DOHH2 (cell line): Measurements from ENCODE around the gene HTT-AS.
A peak's percentile ranks its signal among the peaks of the same experiment; 100 is the strongest.

Source experiments
- EZH2phosphoT487 ChIP-seq: fragments of 200-600 bp; sonication (generic); IDR thresholded peaks from 2 replicates; pipeline ENCODE4 v1.6.1; 2017; ENCODE audit warnings: borderline replicate concordance, mild to moderate bottlenecking, antibody characterized with exemption, low read length, moderate library complexity, mixed read lengths
- TF ChIP-seq, protein P1 (sequence below): fragments of 200-600 bp; sonication (generic); IDR thresholded peaks from one replicate; pipeline ENCODE4 v1.5.1; 2014; ENCODE audit warnings: antibody characterized with exemption, mild to moderate bottlenecking, low read depth, low read length; ENCODE audit not compliant: poor library complexity, severe bottlenecking

DNA sequence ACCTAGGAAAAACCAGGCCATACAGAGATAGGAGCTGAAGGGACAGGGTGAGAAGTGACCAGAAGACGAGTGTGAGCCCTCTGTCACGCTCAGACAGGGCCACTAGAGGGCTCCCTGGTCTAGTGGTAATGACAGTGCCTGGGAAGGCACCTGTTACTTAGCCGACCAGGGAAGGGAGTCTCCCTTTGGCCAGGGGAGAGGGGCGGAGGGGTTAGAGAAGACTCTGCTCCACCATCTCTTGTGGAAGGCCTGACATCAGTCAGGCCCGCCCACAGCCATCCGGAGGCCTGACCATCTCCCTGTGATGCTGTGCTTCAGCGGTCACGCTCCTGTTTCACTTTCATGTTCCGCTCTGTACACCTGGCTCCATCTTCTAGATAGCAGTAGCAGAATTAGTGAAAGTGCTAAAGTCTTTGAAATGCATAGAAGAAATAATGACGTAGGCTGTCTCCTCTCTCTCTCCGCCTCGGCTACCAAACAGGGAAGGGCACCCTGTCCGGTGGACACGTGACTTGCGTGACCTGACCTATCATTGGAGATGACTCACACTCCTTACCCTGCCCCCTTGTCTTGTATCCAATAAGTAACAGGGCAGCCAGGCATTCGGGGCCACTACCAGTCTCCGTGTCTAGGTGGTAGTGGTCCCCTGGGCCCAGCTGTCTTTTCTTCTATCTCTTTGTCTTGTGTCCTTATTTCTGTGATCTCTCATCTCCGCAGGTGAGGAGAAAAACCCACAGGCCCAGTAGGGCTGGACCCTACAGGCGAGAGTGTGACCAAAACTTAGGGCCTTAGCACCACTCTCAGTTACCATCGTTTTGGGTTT, 26.7 kb downstream of the HTT-AS start:
- TF ChIP-seq, protein P1, sequence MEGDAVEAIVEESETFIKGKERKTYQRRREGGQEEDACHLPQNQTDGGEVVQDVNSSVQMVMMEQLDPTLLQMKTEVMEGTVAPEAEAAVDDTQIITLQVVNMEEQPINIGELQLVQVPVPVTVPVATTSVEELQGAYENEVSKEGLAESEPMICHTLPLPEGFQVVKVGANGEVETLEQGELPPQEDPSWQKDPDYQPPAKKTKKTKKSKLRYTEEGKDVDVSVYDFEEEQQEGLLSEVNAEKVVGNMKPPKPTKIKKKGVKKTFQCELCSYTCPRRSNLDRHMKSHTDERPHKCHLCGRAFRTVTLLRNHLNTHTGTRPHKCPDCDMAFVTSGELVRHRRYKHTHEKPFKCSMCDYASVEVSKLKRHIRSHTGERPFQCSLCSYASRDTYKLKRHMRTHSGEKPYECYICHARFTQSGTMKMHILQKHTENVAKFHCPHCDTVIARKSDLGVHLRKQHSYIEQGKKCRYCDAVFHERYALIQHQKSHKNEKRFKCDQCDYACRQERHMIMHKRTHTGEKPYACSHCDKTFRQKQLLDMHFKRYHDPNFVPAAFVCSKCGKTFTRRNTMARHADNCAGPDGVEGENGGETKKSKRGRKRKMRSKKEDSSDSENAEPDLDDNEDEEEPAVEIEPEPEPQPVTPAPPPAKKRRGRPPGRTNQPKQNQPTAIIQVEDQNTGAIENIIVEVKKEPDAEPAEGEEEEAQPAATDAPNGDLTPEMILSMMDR, result peak; percentile 66
- no peak for TF ChIP-seq EZH2phosphoT487
